ENCODE results near the gene PHF14. TPM values are rescaled to one million over a fixed set of nuclear protein-coding genes. Genes with fewer than 3 reads are reported as not detected.

PHF14 gene
- polyA plus RNA-seq, 3 donors: 4.8 to 7.4 (median 5.4) TPM

GRCh38 chr7:11078247-11078834, 104.7 kb downstream of the PHF14 start:
- no peaks in the 10 kb centered on the region for H3K36me3 ChIP-seq (replicated peaks in 1 of 2; ENCODE audit: control insufficient read depth in 1 of 2, insufficient read depth in 2 of 2, low read length in 2 of 2)
- H3K4me1 ChIP-seq (ENCODE audit: control insufficient read depth in 1 of 2, insufficient read depth in 2 of 2, low read length in 2 of 2): no peaks in the 10 kb centered on the region
- peaks cover 8 to 17% of the 10 kb centered on the region in 2 donors for H3K36me3 Mint-ChIP-seq
- intact Hi-C loops (cut with micrococcal nuclease): no loop called here
- H3K27ac ChIP-seq (ENCODE audit: low read depth in 1 of 2, low read length in 2 of 2): no peak overlapping the region
- H3K4me1 Mint-ChIP-seq: no peaks in the 10 kb centered on the region
- H3K27ac Mint-ChIP-seq: no peak overlapping the region
- H3K9ac ChIP-seq (ENCODE audit: insufficient read depth, low read length, poor library complexity, severe bottlenecking): no peak overlapping the region
- H3K9me3 Mint-ChIP-seq: peaks cover 4 to 26% (median 7%) of the 10 kb centered on the region in 7 donors
- no peak overlapping the region for H3K4me3 Mint-ChIP-seq
- no peak overlapping the region for H3K4me2 ChIP-seq (replicated peaks; ENCODE audit: extremely low read depth, low read length, poor library complexity, severe bottlenecking)
- H3K27me3 ChIP-seq (ENCODE audit: control insufficient read depth in 2 of 2, insufficient read depth in 2 of 2, low read length in 2 of 2): no peaks in the 10 kb centered on the region
- TF ChIP-seq CTCF (IDR thresholded peaks at IDR 0.05): no peak
- WGBS (ENCODE audit: insufficient coverage): no CpG with 5 or more reads among the region's 4 CpGs
- H4K20me1 ChIP-seq (ENCODE audit: insufficient read depth, low read length): no peaks in the 10 kb centered on the region
- no peaks in the 10 kb centered on the region for H3K27me3 Mint-ChIP-seq (ENCODE audit: low read depth in 3 of 3)
- no peak overlapping the region for H3K4me3 ChIP-seq (replicated peaks in 1 of 3; ENCODE audit: low read depth in 2 of 3, low read length in 3 of 3)
- peaks cover 0 to 5% of the 10 kb centered on the region in 2 donors for H3K9me3 ChIP-seq (replicated peaks in 1 of 2; ENCODE audit: control insufficient read depth in 1 of 2, insufficient read depth in 1 of 2, low read length in 2 of 2)
- H3K79me2 ChIP-seq (ENCODE audit: insufficient read depth, low read length): no peaks in the 10 kb centered on the region
- H2AFZ ChIP-seq (ENCODE audit: insufficient read depth, low read depth, low read length, poor library complexity, severe bottlenecking): no peak overlapping the region
- DNase-seq: no peak

- Mint-ChIP-seq H3K4me3 (no peak overlapping the region), H3K9me3 (peaks cover 2 to 16% (median 7%) of the 10 kb centered on the region in 7 donors), H3K36me3 (peaks cover 3 to 8% of the 10 kb centered on the region in 2 donors), H3K27ac (no peak overlapping the region), H3K4me1 (no peaks in the 10 kb centered on the region), H3K27me3 (ENCODE audit: low read depth in 3 of 3) (no peaks in the 10 kb centered on the region)
- DNase-seq: no peak
- Histone ChIP-seq H3K27me3 (ENCODE audit: control insufficient read depth in 2 of 2, insufficient read depth in 2 of 2, low read length in 2 of 2) (no peaks in the 10 kb centered on the region), H4K20me1 (ENCODE audit: insufficient read depth, low read length) (no peaks in the 10 kb centered on the region), H2AFZ (ENCODE audit: insufficient read depth, low read depth, low read length, poor library complexity, severe bottlenecking) (no peak overlapping the region), H3K4me3 (replicated peaks in 1 of 3; ENCODE audit: low read depth in 2 of 3, low read length in 3 of 3) (no peak overlapping the region), H3K9me3 (replicated peaks in 1 of 2; ENCODE audit: control insufficient read depth in 1 of 2, insufficient read depth in 1 of 2, low read length in 2 of 2) (peaks cover 0 to 5% of the 10 kb centered on the region in 2 donors), H3K4me1 (ENCODE audit: control insufficient read depth in 1 of 2, insufficient read depth in 2 of 2, low read length in 2 of 2) (no peaks in the 10 kb centered on the region), H3K79me2 (ENCODE audit: insufficient read depth, low read length) (no peaks in the 10 kb centered on the region), H3K36me3 (replicated peaks in 1 of 2; ENCODE audit: control insufficient read depth in 1 of 2, insufficient read depth in 2 of 2, low read length in 2 of 2) (no peaks in the 10 kb centered on the region), H3K27ac (ENCODE audit: low read depth in 1 of 2, low read length in 2 of 2) (no peak overlapping the region), H3K4me2 (replicated peaks; ENCODE audit: extremely low read depth, low read length, poor library complexity, severe bottlenecking) (no peak overlapping the region), H3K9ac (ENCODE audit: insufficient read depth, low read length, poor library complexity, severe bottlenecking) (no peak overlapping the region)
- 100% methylated on average over 2 of the region's 4 CpGs for WGBS (ENCODE audit: insufficient coverage)
- TF ChIP-seq CTCF (IDR thresholded peaks at IDR 0.05): no peak
- intact Hi-C loops (cut with micrococcal nuclease): no loop called here
Measured at GRCh38 chr7:11079907-11080306, 106.2 kb downstream of the PHF14 start.

Data from CD14-positive monocyte (primary cell).